Fibroblast of pulmonary artery (primary cell): ENCODE results near the gene DHCR24.

Experiments used
- DNase-seq: peaks from one replicate; pipeline ENCODE4 v3.0.0-alpha.2; 2010; ENCODE audit warnings: low read depth
- H3K4me3 ChIP-seq: replicated peaks from 2 replicates; pipeline ENCODE4 v1.5.1; 2011; ENCODE audit warnings: low read depth, mild to moderate bottlenecking, control low read depth, low read length, moderate library complexity
- CTCF ChIP-seq: IDR thresholded peaks from 2 replicates; pipeline ENCODE4 v1.5.1; 2011; ENCODE audit warnings: mild to moderate bottlenecking, control low read depth, low read length, inconsistent platforms; ENCODE audit errors: missing control alignments

Gene DHCR24

DNA sequence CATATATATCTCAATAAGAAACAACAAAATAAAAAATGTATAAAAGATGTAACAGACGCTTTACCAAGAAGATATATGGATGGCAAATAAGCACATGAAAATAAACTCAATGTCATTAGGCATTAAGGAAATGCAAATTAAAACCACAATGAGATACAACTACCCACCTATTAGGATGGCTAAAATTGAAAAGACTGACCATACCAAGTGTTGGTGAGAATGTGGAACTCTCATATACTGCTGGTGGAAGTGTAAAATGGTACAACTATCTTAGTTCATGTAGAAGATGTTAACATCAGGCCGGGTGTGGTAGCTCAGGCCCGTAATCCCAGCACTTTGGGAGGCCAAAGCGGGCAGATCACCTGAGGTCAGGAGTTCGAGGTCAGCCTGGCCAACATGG lies 43.5 kb downstream of the DHCR24 start:
- no peak for DNase-seq
- TF ChIP-seq CTCF, result no peak
- no peak overlapping the region for H3K4me3 ChIP-seq

GRCh38 chr1:54842963-54843362 lies 44.0 kb downstream of the DHCR24 start:
- DNase-seq, result no peak
- H3K4me3 ChIP-seq, result no peak overlapping the region
- no peak for TF ChIP-seq CTCF

DNA sequence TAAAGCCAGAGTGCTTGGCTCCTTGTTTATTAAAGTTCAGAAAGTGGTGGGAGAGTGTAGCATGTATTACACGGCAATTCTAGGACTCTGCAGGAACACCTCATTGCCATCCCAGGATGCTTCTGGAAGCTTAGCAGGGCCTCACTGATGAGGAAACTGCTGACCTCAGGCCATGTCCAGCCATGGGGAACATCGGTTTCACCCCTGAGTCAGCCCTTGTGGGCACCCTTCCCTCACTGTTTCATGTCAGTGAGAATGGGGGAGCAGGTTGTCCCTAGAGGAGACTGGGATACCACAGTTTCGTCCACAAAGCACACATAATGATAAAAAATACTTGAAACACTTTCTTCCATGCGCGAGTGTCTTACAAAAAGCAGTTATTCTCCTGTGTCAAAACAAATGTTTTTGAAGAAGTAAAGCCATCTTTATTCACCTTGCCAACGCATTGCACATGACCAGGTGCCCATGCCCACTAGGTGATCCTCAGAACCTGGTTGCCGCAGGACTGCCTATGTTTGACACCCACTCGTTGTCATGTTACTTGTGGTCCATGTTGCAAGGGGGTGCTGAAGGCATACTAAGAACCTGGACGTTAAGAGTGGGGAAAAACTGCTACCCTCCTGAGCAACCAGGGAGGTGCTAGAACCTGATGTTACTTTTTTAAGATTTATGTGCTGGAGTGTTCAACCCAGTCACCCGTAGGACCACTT lies 44.6 kb downstream of the DHCR24 start:
- no peak overlapping the region for H3K4me3 ChIP-seq
- no peak for TF ChIP-seq CTCF
- DNase-seq, result no peak

DNA sequence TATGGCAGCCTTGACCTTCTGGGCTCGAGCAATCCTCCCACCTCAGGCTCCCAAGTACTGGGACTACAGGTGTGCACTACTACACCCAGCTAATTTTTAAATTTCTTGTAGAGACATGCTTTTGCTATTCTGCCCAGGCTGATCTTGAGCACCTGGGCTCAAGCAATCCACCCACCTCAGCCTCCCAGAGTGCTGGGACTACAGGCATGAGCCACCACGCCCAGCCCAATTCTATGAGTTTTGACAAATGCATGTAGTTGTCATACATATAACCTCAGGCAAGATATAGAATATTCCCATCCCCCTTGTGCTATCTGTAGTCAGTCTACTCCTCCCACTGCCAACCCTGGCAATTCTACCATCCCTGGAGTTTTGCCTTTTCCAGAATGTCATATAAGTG lies 47.2 kb downstream of the DHCR24 start:
- no peak for DNase-seq
- no peak overlapping the region for H3K4me3 ChIP-seq
- no peak for TF ChIP-seq CTCF

DNA sequence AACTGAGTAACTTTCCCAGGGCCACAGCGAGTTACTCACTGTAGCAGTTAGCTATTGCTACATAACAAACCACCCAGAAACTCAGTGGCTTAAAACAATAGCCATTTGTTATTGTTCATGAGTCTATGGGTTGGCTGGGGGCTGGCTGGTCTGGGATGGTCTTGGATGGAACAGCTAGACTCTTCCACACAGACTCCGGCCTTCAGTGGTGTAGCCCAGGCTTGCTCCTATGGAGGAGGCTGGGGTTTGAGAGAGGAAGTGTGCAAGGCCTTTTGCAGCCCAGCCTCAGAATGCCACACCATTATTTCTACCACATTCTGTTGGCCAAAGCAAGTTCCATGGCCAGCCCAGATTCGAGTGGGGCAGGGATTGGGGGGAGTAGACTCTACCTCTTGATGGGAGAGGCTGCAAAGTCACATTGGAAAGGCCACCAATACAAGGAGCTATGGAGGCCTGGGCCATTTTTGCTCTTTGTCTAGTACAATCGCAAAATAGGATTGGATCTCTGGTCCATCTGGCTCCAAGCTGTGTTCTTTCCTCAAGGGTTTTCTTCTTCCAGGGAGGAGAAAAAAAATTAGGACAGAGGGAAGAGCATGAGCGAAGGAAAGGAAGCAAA lies 48.3 kb downstream of the DHCR24 start:
- no peak overlapping the region for H3K4me3 ChIP-seq
- TF ChIP-seq CTCF, result no peak
- DNase-seq, result no peak

- no peak for TF ChIP-seq CTCF
- DNase-seq, result no peak
- no peak overlapping the region for H3K4me3 ChIP-seq
Measured at GRCh38 chr1:54837002-54837853, 49.8 kb downstream of the DHCR24 start.
